Measurements from ENCODE around the gene DNAJB5.
"Not testable (repeated sequence)": the region's sequence is repeated elsewhere in the genome, so short reads cannot be mapped to it uniquely, and the experiment has no call there.

The DNAJB5 gene

GRCh38 chr9:35000535-35001284 lies 11.2 kb downstream of the DNAJB5 start:
- DNase-seq (ENCODE audit: low read depth), result no peak

DNA sequence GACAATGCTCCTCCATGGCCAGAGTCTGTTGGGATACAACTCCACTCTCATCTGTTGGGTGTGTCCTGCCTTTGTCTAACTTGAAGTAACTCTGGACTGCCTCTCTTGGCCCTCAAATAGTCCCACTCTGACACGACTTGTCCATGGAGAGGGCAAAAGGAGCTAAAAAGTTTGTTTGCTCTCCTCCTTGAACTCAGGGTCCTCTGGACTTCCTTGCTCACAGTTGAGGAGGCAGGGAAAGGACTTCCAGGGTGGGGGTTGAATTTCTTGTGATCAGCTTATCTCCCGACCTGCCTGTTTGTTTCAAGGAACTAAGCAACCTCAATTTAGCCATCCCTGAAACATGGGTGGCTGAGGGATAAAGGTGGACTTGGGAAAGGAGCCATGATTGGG lies 11.7 kb downstream of the DNAJB5 start:
- DNase-seq (ENCODE audit: low read depth), result no peak

DNA sequence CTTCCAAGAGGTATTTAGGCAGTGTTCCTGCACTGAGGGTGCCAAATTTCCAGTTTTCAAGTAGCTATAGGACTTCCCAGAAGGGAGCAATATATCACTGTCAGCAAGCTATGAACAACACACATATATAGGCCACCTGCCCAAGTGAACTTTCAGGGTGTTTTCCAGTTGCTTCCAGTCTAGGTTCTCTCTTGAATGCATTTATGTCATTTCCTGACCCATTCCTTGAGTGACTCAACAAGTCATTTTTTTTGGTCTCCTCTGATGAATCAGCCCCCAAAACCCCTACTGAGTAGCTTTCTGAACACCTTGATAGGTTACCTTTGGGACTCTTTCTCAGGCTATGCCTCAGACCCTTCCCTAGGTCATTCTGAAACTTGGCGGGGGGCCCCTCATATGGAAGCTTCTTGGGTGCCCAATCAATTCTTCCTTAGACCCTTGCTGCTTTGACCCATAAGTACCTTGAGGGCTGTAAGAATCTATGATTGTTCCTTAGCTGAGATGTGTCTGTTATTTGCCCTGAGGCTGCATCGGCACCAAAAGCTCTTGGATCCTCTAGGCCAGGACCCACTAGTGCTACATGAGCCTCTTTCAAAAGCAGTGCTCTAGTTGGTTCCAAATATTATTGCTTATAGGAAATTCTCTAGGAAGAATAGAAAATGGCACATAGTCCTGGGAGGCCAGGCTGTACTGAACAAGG lies 12.4 kb downstream of the DNAJB5 start:
- DNase-seq (ENCODE audit: low read depth), result no peak

GRCh38 chr9:35002623-35003022 lies 13.1 kb downstream of the DNAJB5 start:
- no peak for DNase-seq (ENCODE audit: low read depth)

GRCh38 chr9:35004299-35004698 lies 14.8 kb downstream of the DNAJB5 start:
- DNase-seq (ENCODE audit: low read depth), result not testable (repeated sequence)

- DNase-seq (ENCODE audit: low read depth), result no peak
Measured at GRCh38 chr9:35010351-35010958, 20.9 kb downstream of the DNAJB5 start.

DNA sequence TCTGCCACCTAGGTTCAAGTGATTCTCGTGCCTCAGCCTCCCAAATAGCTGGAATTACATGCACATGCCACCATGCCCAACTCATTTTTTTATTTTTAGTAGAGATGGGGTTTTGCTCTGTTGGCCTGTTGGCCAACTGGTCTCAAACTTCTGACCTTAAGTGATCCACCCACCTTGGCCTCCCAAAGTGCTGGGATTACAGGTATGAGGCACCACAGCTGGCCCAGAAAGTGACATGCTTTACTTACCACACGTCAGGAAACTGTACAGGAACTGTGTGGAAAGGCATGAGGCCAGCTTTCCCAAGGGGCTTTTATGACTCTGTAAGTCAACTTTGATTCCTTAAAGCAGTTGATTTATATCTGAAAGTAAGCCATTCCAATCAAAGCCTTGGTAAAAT lies 25.0 kb downstream of the DNAJB5 start:
- no peak for DNase-seq (ENCODE audit: low read depth)

GRCh38 chr9:35023443-35023842 lies 33.9 kb downstream of the DNAJB5 start:
- not testable (repeated sequence) for DNase-seq (ENCODE audit: low read depth)

DNA sequence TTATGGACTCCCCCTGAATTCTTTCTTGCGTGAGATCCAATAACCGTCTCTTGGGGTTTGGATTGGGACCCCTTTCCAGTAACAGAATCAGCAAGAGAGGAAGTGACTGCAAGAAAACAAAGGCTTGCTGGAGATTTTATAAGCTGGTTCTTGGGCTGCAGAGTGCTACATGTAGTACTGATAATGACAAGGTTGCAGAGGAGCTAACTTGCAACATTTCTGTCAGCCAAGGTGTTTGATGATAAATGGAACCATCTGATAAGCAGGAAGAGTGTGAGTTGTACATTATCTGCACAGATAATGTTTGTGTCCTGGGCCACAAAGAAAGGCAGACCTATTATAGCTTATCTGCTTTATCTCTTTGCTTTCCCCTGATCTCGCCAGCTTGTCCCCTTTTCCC lies 37.1 kb downstream of the DNAJB5 start:
- no peak for DNase-seq (ENCODE audit: low read depth)

DNA sequence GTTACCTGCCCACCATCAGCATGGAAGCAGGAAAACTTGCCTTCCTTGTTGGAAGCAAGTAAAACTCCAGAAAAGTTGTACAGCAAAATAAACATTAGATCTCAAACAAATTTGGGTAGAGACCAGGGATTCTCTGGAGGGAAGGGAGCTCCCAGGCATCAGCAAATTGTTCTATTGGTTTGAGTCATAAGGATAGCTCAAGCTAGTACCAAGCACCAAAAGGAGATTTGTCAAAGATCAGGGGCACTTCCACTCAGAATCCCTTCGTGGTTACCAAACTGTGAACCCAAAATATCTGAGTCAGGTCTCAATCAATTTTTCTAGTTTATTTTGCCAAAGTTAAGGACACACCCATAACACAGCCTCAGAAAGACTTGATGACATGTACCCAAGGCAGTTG lies 37.8 kb downstream of the DNAJB5 start:
- DNase-seq (ENCODE audit: low read depth), result no peak

GRCh38 chr9:35027860-35028259 lies 38.3 kb downstream of the DNAJB5 start:
- no peak for DNase-seq (ENCODE audit: low read depth)

DNA sequence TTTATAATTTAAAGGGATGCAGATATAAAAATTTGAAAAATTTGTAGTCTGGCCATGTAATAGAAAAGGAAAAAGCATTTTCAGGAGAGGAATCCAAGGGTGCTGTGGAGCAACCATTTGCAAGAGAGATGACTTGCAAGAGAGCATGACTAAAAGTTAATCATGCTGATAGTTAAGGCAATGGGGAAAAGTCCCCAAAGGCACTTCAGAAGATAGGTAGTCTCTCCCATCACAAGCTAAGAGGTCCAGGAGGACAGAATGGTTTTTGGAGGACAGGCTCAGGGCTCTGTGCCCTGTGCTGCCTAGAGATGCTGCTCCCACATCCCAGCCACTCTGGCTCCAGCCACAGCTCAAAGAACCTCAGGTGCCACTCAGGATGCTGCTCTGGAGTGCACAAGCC lies 38.8 kb downstream of the DNAJB5 start:
- DNase-seq (ENCODE audit: low read depth), result no peak

DNA sequence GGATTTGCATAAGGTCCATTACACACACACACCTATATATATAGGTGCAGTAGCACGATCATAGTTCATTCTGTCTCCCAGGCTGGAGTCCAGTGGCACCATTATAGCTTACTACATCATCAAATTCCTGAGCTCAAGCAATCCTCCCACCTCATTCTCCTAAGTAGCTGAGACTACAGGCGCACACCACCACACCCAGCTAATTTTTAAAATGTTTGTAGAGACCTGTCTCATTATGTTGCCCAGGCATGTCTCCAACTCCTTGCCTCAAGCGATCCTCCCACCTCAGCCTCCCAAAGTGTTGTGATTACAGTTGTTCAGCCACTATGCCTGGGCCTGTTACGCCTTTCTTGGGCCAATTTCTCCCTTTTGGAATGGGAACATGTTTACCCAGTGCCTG lies 39.7 kb downstream of the DNAJB5 start:
- no peak for DNase-seq (ENCODE audit: low read depth)

- no peak for DNase-seq (ENCODE audit: low read depth)
Measured at GRCh38 chr9:35029852-35030251, 40.3 kb downstream of the DNAJB5 start.

DNA sequence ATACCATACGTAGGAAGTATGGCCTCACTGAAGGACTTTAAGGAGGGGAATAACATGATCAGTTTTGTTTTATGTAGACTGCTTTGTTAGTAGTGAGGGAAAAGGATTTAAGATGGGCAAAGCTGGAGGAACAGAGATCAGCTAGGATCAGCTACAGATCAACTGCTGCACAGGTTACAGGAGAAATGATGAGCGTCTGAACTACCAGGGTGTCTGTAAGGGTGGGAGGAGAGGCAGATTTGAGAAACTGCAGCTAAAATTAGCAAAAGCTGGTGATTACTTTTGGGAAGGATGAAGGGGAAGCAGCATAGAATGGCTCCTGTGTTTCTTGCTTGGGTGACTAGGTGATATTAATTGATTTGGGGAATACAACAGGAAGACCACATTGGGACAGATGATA lies 43.6 kb downstream of the DNAJB5 start:
- no peak for DNase-seq (ENCODE audit: low read depth)

- DNase-seq (ENCODE audit: low read depth), result no peak
Measured at GRCh38 chr9:35035851-35036701, 46.5 kb downstream of the DNAJB5 start.

- DNase-seq (ENCODE audit: low read depth), result no peak
Measured at GRCh38 chr9:35042081-35042604, 52.6 kb downstream of the DNAJB5 start.

- no peak for DNase-seq (ENCODE audit: low read depth)
Measured at GRCh38 chr9:35042891-35043545, 53.5 kb downstream of the DNAJB5 start.

DNA sequence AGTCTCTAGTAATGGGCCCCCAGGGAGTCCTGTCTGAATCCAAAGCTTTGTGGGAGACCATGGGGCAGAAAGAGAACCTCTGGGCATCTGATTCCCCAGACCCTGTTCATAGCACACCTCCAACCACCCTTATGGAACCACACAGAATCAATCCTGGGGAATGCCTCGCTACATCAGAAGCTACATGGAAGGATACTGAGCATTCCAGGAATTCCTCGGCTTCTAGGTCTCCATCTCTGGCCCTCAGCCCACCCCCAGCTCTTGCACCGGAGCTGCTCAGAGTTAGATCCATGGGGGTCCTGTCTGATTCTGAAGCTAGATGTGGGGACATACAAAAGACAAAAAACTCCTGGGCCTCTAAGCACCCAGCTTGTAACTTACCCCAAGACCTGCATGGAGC lies 54.5 kb downstream of the DNAJB5 start:
- DNase-seq (ENCODE audit: low read depth), result no peak
